A549 (cell line): ENCODE measurements around the gene ARHGEF28. TPM values are rescaled to one million over a fixed set of nuclear protein-coding genes. Genes with fewer than 3 reads are reported as not detected.

Experiments
- ATAC-seq, 2 experiments: fragments of 200-7000 bp in 1 of 2; fragments of >200 bp in 1 of 2; cut with Nextera tagmentation in 1 of 2; cut with Tn5 transposase in 1 of 2; 3 replicates each; pipeline versions ENCODE4 v1.8.0 to v1.9.1; 2018 to 2020; ENCODE audit warnings: mild to moderate bottlenecking in 1 of 2, moderate library complexity in 1 of 2
- CTCF ChIA-PET: fragments of 300-600 bp; sonication (Branson Sonifier 250); formaldehyde crosslinking; extraction: SDS; loops from one replicate; lab custom pipeline; 2021; ENCODE audit warnings: antibody characterized with exemption, inconsistent platforms; lab: Yijun Ruan, JAX
- POLR2A ChIA-PET: fragments of 350-600 bp; formaldehyde crosslinking; extraction: SDS; loops from one replicate; lab custom pipeline; 2021; ENCODE audit warnings: antibody characterized with exemption, inconsistent platforms; lab: Yijun Ruan, JAX
- DNase-seq, 2 experiments: peaks; one replicate each; pipeline versions ENCODE4 v3.0.0 to v3.0.0-alpha.2; 2011 to 2016; ENCODE audit warnings: low read depth in 1 of 2, low spot score in 1 of 2
- FAIRE-seq: peaks from 2 replicates; lab custom pipeline; 2011; peaks lifted over from hg19 to GRCh38; lab: Jason Lieb, UNC
- H3K27ac ChIP-seq, 2 experiments: fragments of >200 bp; sonication (Bioruptor Twin); formaldehyde crosslinking; 3 replicates each; pipeline ENCODE4 v1.5.1; 2016 to 2017
- H3K4me1 ChIP-seq: fragments of >200 bp; sonication (Bioruptor Twin); formaldehyde crosslinking; 3 replicates; pipeline ENCODE4 v1.6.1; 2016
- H3K4me2 ChIP-seq: fragments of >200 bp; sonication (Bioruptor Twin); formaldehyde crosslinking; 3 replicates; pipeline ENCODE4 v1.6.1; 2016
- H3K4me3 ChIP-seq: fragments of >200 bp; sonication (Bioruptor Twin); formaldehyde crosslinking; 3 replicates; pipeline ENCODE4 v1.5.1; 2016
- H3K9me3 ChIP-seq: fragments of >200 bp; sonication (Bioruptor Twin); formaldehyde crosslinking; 3 replicates; pipeline ENCODE4 v1.6.1; 2016
- BCL3 ChIP-seq: fragments of >200 bp; sonication (Bioruptor Twin); formaldehyde crosslinking; IDR thresholded peaks from 3 replicates; pipeline ENCODE4 v1.6.1; 2016
- BHLHE40 ChIP-seq: IDR thresholded peaks from 2 replicates; pipeline ENCODE4 v1.6.1; 2012; ENCODE audit warnings: low read depth, low read length, inconsistent platforms
- CBX8 ChIP-seq: fragments of 200-600 bp; sonication (generic); IDR thresholded peaks from 2 replicates; pipeline ENCODE4 v1.6.1; 2016
- CHD2 ChIP-seq: fragments of 150-350 bp; IDR thresholded peaks from 2 replicates; pipeline ENCODE4 v1.6.1; 2014; ENCODE audit warnings: low read length; ENCODE audit not compliant: partially characterized antibody
- E2F6 ChIP-seq: IDR thresholded peaks from 2 replicates; pipeline ENCODE4 v1.6.1; 2012; ENCODE audit warnings: low read depth, borderline replicate concordance
- EP300 ChIP-seq, 2 experiments: fragments of >200 bp; sonication (Bioruptor Twin); formaldehyde crosslinking; IDR thresholded peaks; 2 replicates in 1 of 2; 3 replicates in 1 of 2; pipeline ENCODE4 v1.6.1; 2016 to 2017
- ESRRA ChIP-seq: fragments of 150-350 bp; IDR thresholded peaks from 2 replicates; pipeline ENCODE4 v1.6.1; 2014; ENCODE audit warnings: mild to moderate bottlenecking, low read length, borderline replicate concordance
- FOSB ChIP-seq: fragments of 250-450 bp; sonication (Bioruptor Pico); IDR thresholded peaks from 2 replicates; pipeline ENCODE4 v1.5.0; 2020; ENCODE audit warnings: mild to moderate bottlenecking, moderate library complexity
- GATA3 ChIP-seq: IDR thresholded peaks from 2 replicates; pipeline ENCODE4 v1.6.1; 2012; ENCODE audit warnings: borderline replicate concordance
- HES2 ChIP-seq: fragments of >200 bp; sonication (Bioruptor Twin); formaldehyde crosslinking; IDR thresholded peaks from 2 replicates; pipeline ENCODE4 v1.6.1; 2016
- HMGXB4 ChIP-seq: fragments of 250-450 bp; sonication (Bioruptor Pico); IDR thresholded peaks from 2 replicates; pipeline ENCODE4 v1.5.0; 2021; ENCODE audit warnings: mild to moderate bottlenecking, moderate library complexity, borderline replicate concordance
- HOXA7 ChIP-seq: fragments of 250-450 bp; sonication (Bioruptor Pico); IDR thresholded peaks from 2 replicates; pipeline ENCODE4 v1.5.0; 2020; ENCODE audit warnings: mild to moderate bottlenecking, moderate library complexity
- HOXB13 ChIP-seq: fragments of 250-450 bp; sonication (Bioruptor Pico); IDR thresholded peaks from 2 replicates; pipeline ENCODE4 v1.5.0; 2020; ENCODE audit warnings: low read depth, mild to moderate bottlenecking, moderate library complexity
- JUN ChIP-seq, 2 experiments: fragments of >200 bp; sonication (Bioruptor Twin); formaldehyde crosslinking; IDR thresholded peaks; 2 replicates in 1 of 2; 3 replicates in 1 of 2; pipeline ENCODE4 v1.6.1; 2016 to 2017
- JUNB ChIP-seq: fragments of >200 bp; sonication (Bioruptor Twin); formaldehyde crosslinking; IDR thresholded peaks from 2 replicates; pipeline ENCODE4 v1.6.1; 2016
- KDM1A ChIP-seq: fragments of 200-600 bp; sonication (generic); IDR thresholded peaks from 2 replicates; pipeline ENCODE4 v1.6.1; 2016; ENCODE audit warnings: low read depth, mild to moderate bottlenecking
- MAFK ChIP-seq: fragments of 450-650 bp; IDR thresholded peaks from 2 replicates; pipeline ENCODE4 v1.6.1; 2014; ENCODE audit not compliant: partially characterized antibody
- MAX ChIP-seq: IDR thresholded peaks from 2 replicates; pipeline ENCODE4 v1.6.1; 2012
- MAZ ChIP-seq: fragments of 150-350 bp; IDR thresholded peaks from 2 replicates; pipeline ENCODE4 v1.6.1; 2014; ENCODE audit warnings: antibody characterized with exemption, low read depth, low read length, borderline replicate concordance
- MYC ChIP-seq: IDR thresholded peaks from 2 replicates; pipeline ENCODE4 v1.6.1; 2012; ENCODE audit warnings: mild to moderate bottlenecking, inconsistent platforms, low read length, improper control_type of control experiment, borderline replicate concordance
- RNF2 ChIP-seq: fragments of 200-600 bp; sonication (generic); IDR thresholded peaks from 2 replicates; pipeline ENCODE4 v1.6.1; 2016; ENCODE audit warnings: low read depth, mild to moderate bottlenecking, antibody characterized with exemption, moderate library complexity, borderline replicate concordance
- SMC3 ChIP-seq: fragments of >200 bp; sonication (Bioruptor Twin); formaldehyde crosslinking; IDR thresholded peaks from 3 replicates; pipeline ENCODE4 v1.6.1; 2018; ENCODE audit warnings: inconsistent platforms
- ZC3H11A ChIP-seq: fragments of 450-650 bp; IDR thresholded peaks from 2 replicates; pipeline ENCODE4 v1.6.1; 2014; ENCODE audit warnings: antibody characterized with exemption, mild to moderate bottlenecking
- WGBS: methylation state at CpG from one replicate; pipeline ENCODE4 v1.1.6; 2017; ENCODE audit errors: missing lambda C conversion rate; 5-methylcytosine and 5-hydroxymethylcytosine counted together
- polyA plus RNA-seq, 4 experiments: library from polyadenylated mRNA; depleted of rRNA in 3 of 4; stranded (reverse); fragments of >200 nt; fragmentation: RNase III in 1 of 4; extraction: RNeasy Plus Mini Kit Qiagen cat#74134 plus additional on column Dnase treatment in 1 of 4; gene quantifications; 2 replicates in 3 of 4; 3 replicates in 1 of 4; pipeline ENCODE4 v1.2.3, GENCODE V29; 2011 to 2017

The ARHGEF28 gene
- polyA plus RNA-seq, 2 of the 4 experiments (the other 2 are of a cell fraction), result 17.0 to 22.3 TPM

- CTCF ChIA-PET, result interaction anchor here (0.9 kb wide), 1 partner anchor 25 kb away, joined by 3 read pairs; no protein-coding TSS in a partner anchor
- 91% methylated on average over 3 of the region's 3 CpGs for WGBS
Measured at GRCh38 chr5:73668486-73669111, 42.6 kb downstream of the ARHGEF28 start.

GRCh38 chr5:73670731-73671130 is 44.7 kb downstream of the ARHGEF28 start:
- ATAC-seq (no peak), FAIRE-seq (no peak), DNase-seq (no peak)
- 95% methylated on average over 3 of the region's 3 CpGs for WGBS
- CTCF ChIA-PET, result interaction anchor here (0.7 to 5.2 kb wide), 3 partner anchors 8 to 122 kb away, joined by 3 to 21 read pairs (median 3); no protein-coding TSS in a partner anchor
- H3K4me1 ChIP-seq, result peaks cover 70% of the 10 kb centered on the region
- H3K4me3 ChIP-seq, result no peak overlapping the region
- TF ChIP-seq MAZ (no peak), HOXB13 (CRISPR knock-in tag) (no peak)
- POLR2A ChIA-PET, result no interaction called here
- H3K4me2 ChIP-seq, result no peak overlapping the region
- peak overlapping the region; percentile 4 to 68; a peak in 4 of 6 replicates for H3K27ac ChIP-seq
- no peaks in the 10 kb centered on the region for H3K9me3 ChIP-seq

More at GRCh38 chr5:73668486-73669111, 42.6 kb downstream of the ARHGEF28 start:
- H3K4me3 ChIP-seq, result no peak overlapping the region
- POLR2A ChIA-PET, result no interaction called here
- no peak for TF ChIP-seq FOSB (CRISPR knock-in tag)
- TF ChIP-seq E2F6, result no peak
- no peak for TF ChIP-seq ZC3H11A
- no peak for TF ChIP-seq SMC3
- no peak for TF ChIP-seq JUN (IDR thresholded peaks at IDR 0.05)
- TF ChIP-seq MAZ, result no peak
- no peak for TF ChIP-seq ESRRA
- no peak for TF ChIP-seq BHLHE40
- TF ChIP-seq GATA3, result no peak
- no peak for TF ChIP-seq MAX
- no peak overlapping the region for H3K4me2 ChIP-seq
- H3K4me1 ChIP-seq, result peaks cover 74% of the 10 kb centered on the region
- DNase-seq (no peak), ATAC-seq (no peak), FAIRE-seq (no peak)
- peak overlapping the region in 1 of 2 experiments; percentile 45; a peak in 1 of 6 replicates for H3K27ac ChIP-seq
- H3K9me3 ChIP-seq, result no peaks in the 10 kb centered on the region

GRCh38 chr5:73672132-73672531 is 46.1 kb downstream of the ARHGEF28 start:
- POLR2A ChIA-PET, result interaction anchor here (1.2 to 1.9 kb wide), 2 partner anchors 9 to 20 kb away, joined by 3 to 7 read pairs; no protein-coding TSS in a partner anchor
- FAIRE-seq (no peak), DNase-seq (no peak), ATAC-seq (no peak)
- Histone ChIP-seq H3K27ac (peak overlapping the region; percentile 85 to 92), H3K4me3 (no peak overlapping the region), H3K4me1 (peaks cover 70% of the 10 kb centered on the region), H3K4me2 (peak overlapping the region; percentile 65), H3K9me3 (no peaks in the 10 kb centered on the region)
- TF ChIP-seq HES2 (no peak), CBX8 (no peak), RNF2 (no peak), CHD2 (no peak), MAX (no peak), HMGXB4 (CRISPR knock-in tag) (no peak), BHLHE40 (no peak), KDM1A (no peak), JUN (IDR thresholded peaks at IDR 0.05) (no peak), MAFK (no peak), E2F6 (no peak), MYC (no peak), BCL3 (no peak), JUNB (no peak), HOXB13 (CRISPR knock-in tag) (no peak), EP300 (IDR thresholded peaks at IDR 0.05) (no peak), HOXA7 (CRISPR knock-in tag) (no peak), FOSB (CRISPR knock-in tag) (no peak), ESRRA (no peak)
- CTCF ChIA-PET, result interaction anchor here (0.7 to 5.2 kb wide), 5 partner anchors 9 to 153 kb away, joined by 3 to 34 read pairs (median 6); no protein-coding TSS in a partner anchor
- WGBS, result 68% methylated on average over 2 of the region's 2 CpGs
